PC-9 (cell line): Measurements from ENCODE around the gene KRTAP22-1. TPM values are rescaled to one million over a fixed set of nuclear protein-coding genes. Genes with fewer than 3 reads are reported as not detected.

Experiments used
- BruUV-seq: library from RNA; stranded (reverse); fragments of 400-500 nt; replicated peaks from 2 replicates; lab custom pipeline; 2021; lab: Mats Ljungman, UMichigan
- CTCF ChIA-PET: fragments of 300-600 bp; sonication (Branson Sonifier 250); formaldehyde crosslinking; loops from one replicate; lab custom pipeline; 2022; ENCODE audit warnings: antibody characterized with exemption; lab: Charles Lee
- POLR2A ChIA-PET: fragments of 300-600 bp; sonication (Branson Sonifier 250); formaldehyde crosslinking; loops from one replicate; lab custom pipeline; 2022; ENCODE audit warnings: antibody characterized with exemption; ENCODE audit not compliant: unreplicated experiment; lab: Charles Lee
- DNase-seq, 2 experiments: peaks; one replicate each; pipeline versions ENCODE4 v3.0.0 to v3.0.0-alpha.2; 2015 to 2022; ENCODE audit warnings: mixed read lengths in 1 of 2
- H2AFZ ChIP-seq: fragments of 200-600 bp; sonication (generic); 2 replicates; pipeline ENCODE4 v1.8.1; 2017; ENCODE audit warnings: antibody characterized with exemption
- H3F3A ChIP-seq: fragments of 200-600 bp; sonication (generic); 2 replicates; pipeline ENCODE4 v1.8.1; 2017; ENCODE audit warnings: antibody characterized with exemption, mild to moderate bottlenecking, low read depth; ENCODE audit not compliant: insufficient read depth
- H3K27ac ChIP-seq: fragments of 200-600 bp; sonication (generic); 2 replicates; pipeline ENCODE4 v1.6.1; 2016; ENCODE audit warnings: mixed run types
- H3K27me3 ChIP-seq: fragments of 200-600 bp; sonication (generic); 2 replicates; pipeline ENCODE4 v1.6.1; 2016; ENCODE audit warnings: low read depth, mixed run types; ENCODE audit not compliant: insufficient read depth
- H3K36me3 ChIP-seq: fragments of 200-600 bp; sonication (generic); 2 replicates; pipeline ENCODE4 v1.6.1; 2016; ENCODE audit warnings: low read depth, mixed run types
- H3K4me1 ChIP-seq: fragments of 200-600 bp; sonication (generic); replicated peaks from 2 replicates; pipeline ENCODE4 v1.6.1; 2016; ENCODE audit warnings: mixed run types; ENCODE audit not compliant: insufficient read depth
- H3K4me2 ChIP-seq: fragments of 200-600 bp; sonication (generic); 2 replicates; pipeline ENCODE4 v1.6.1; 2017; ENCODE audit warnings: mixed run types
- H3K4me3 ChIP-seq: fragments of 200-600 bp; sonication (generic); 2 replicates; pipeline ENCODE4 v1.6.1; 2016; ENCODE audit warnings: mixed run types
- H3K79me2 ChIP-seq: fragments of 200-600 bp; sonication (generic); 2 replicates; pipeline ENCODE4 v1.6.1; 2017; ENCODE audit warnings: low read depth, mixed run types
- H3K9me2 ChIP-seq: fragments of 200-600 bp; sonication (generic); 2 replicates; pipeline ENCODE4 v1.8.1; 2017; ENCODE audit warnings: mild to moderate bottlenecking; ENCODE audit not compliant: insufficient read depth
- H3K9me3 ChIP-seq: fragments of 200-600 bp; sonication (generic); 2 replicates; pipeline ENCODE4 v1.8.1; 2016; ENCODE audit warnings: low read depth; ENCODE audit not compliant: insufficient read depth
- H4K20me1 ChIP-seq: fragments of 200-600 bp; sonication (generic); 2 replicates; pipeline ENCODE4 v1.8.1; 2017; ENCODE audit not compliant: insufficient read depth
- CTCF ChIP-seq: fragments of 200-600 bp; sonication (generic); conservative IDR thresholded peaks from 2 replicates; pipeline ENCODE4 v1.6.1; 2017; ENCODE audit warnings: mixed run types, antibody characterized with exemption, mild to moderate bottlenecking, moderate library complexity
- EZH2 ChIP-seq: fragments of 200-600 bp; sonication (generic); IDR thresholded peaks from 2 replicates; pipeline ENCODE4 v1.8.0; 2017; ENCODE audit warnings: antibody characterized with exemption, low read depth
- intact Hi-C: fragments of 100-400 bp; cut with micrococcal nuclease; formaldehyde crosslinking; loops from one replicate; pipeline ENCODE4 v1.10.0; 2022; ENCODE audit not compliant: unreplicated experiment
- total RNA-seq: library from RNA; stranded (reverse); gene quantifications from 2 replicates; pipeline ENCODE4 v1.2.3, GENCODE V29; 2021

KRTAP22-1 gene
- total RNA-seq, 1 experiment from 2014 or later = not detected

- H3K4me1 ChIP-seq = no peaks in the 10 kb centered on the region
- H3K4me2 ChIP-seq = no peak overlapping the region
- no peaks in the 10 kb centered on the region for H3F3A ChIP-seq
- H2AFZ ChIP-seq = no peak overlapping the region
- H4K20me1 ChIP-seq = no peaks in the 10 kb centered on the region
- no peaks in the 10 kb centered on the region for H3K79me2 ChIP-seq
- DNase-seq = no peak
- no peaks in the 10 kb centered on the region for H3K9me2 ChIP-seq
- no peak overlapping the region for H3K4me3 ChIP-seq
- H3K36me3 ChIP-seq = no peaks in the 10 kb centered on the region
- CTCF ChIA-PET = no interaction called here
- H3K27ac ChIP-seq = no peak overlapping the region
- H3K9me3 ChIP-seq = no peaks in the 10 kb centered on the region
- no peaks in the 10 kb centered on the region for H3K27me3 ChIP-seq
- intact Hi-C loops = no loop called here
- BruUV-seq = no TSS peak
- POLR2A ChIA-PET = no interaction called here
- TF ChIP-seq EZH2 = no peak
These were observed 22.5 kb downstream of the KRTAP22-1 start for GRCh38 chr21:30623362-30623761.

DNA sequence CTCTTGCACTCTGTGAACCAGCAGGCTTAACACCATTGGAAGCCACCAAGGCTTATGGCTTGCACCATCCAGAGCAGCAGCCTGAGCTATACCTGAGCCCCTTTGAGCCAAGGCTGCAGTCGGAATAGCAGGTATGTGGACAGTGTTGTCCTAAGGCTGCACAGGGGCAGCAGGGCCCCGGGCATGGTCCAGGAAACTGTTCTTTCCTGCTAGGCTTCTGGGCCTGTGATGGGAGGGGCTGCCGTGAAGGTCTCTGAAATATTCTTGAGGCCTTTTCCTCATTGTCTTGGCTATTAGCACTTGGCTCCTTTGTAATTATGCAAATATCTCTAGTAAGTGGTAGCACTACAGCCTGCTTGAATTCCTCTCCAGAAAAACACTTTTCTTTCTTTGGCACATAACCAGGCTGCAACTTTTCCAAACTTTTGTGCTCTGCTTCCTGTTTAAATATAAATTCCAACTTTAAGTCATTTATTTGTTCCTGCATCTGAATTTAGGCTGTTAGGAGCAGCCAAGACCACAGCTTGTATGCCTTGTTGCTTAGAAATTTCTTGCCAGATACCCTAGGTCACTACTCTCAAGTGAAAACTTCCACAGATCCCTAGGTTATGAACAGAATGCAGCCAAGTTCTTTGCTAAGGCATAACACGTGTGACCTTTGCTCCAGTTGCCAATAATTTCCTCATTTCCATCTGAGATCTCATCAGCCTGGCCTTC, 24.7 kb downstream of the KRTAP22-1 start:
- intact Hi-C loops = no loop called here
- no peak for DNase-seq
- POLR2A ChIA-PET = no interaction called here

DNA sequence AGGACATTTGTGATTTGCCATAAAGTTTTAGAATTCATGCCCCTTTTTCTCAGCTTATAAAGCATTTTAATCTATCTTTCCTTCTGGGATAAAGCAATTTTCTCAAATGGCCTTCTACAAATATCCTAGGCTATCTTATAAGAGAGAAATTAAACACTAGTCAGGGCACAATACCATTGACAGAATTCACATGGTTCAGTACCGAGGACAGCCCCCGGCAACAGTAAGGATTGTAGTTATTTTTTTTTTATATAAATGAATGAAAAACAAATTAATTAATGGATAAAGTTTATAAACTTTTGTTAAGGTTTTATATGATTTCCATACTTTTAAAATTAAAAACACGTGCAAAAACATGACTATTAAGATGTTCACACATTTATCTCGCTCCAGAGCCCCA, 27.2 kb downstream of the KRTAP22-1 start:
- DNase-seq = no peak
- no peaks in the 10 kb centered on the region for H3K79me2 ChIP-seq
- no peak overlapping the region for H3K4me3 ChIP-seq
- no peaks in the 10 kb centered on the region for H3K36me3 ChIP-seq
- no peak for TF ChIP-seq EZH2
- TF ChIP-seq CTCF = no peak
- H3K9me3 ChIP-seq = no peaks in the 10 kb centered on the region
- POLR2A ChIA-PET = no interaction called here
- no peaks in the 10 kb centered on the region for H3K4me1 ChIP-seq
- no peaks in the 10 kb centered on the region for H3F3A ChIP-seq
- CTCF ChIA-PET = no interaction called here
- no peaks in the 10 kb centered on the region for H3K27me3 ChIP-seq
- no peak overlapping the region for H3K4me2 ChIP-seq
- no peaks in the 10 kb centered on the region for H3K9me2 ChIP-seq
- intact Hi-C loops = no loop called here
- no peak overlapping the region for H3K27ac ChIP-seq
- H2AFZ ChIP-seq = no peak overlapping the region
- no TSS peak for BruUV-seq
- no peaks in the 10 kb centered on the region for H4K20me1 ChIP-seq

More for the DNA sequence above, 24.7 kb downstream of the KRTAP22-1 start:
- no peaks in the 10 kb centered on the region for H3K79me2 ChIP-seq
- no TSS peak for BruUV-seq
- no peak for TF ChIP-seq CTCF
- TF ChIP-seq EZH2 = no peak
- H3K27ac ChIP-seq = no peak overlapping the region
- H4K20me1 ChIP-seq = no peaks in the 10 kb centered on the region
- CTCF ChIA-PET = no interaction called here
- no peaks in the 10 kb centered on the region for H3K9me2 ChIP-seq
- H3K27me3 ChIP-seq = no peaks in the 10 kb centered on the region
- H3K36me3 ChIP-seq = no peaks in the 10 kb centered on the region
- H3K4me1 ChIP-seq = no peaks in the 10 kb centered on the region
- no peak overlapping the region for H3K4me3 ChIP-seq
- no peaks in the 10 kb centered on the region for H3K9me3 ChIP-seq
- no peak overlapping the region for H3K4me2 ChIP-seq
- no peaks in the 10 kb centered on the region for H3F3A ChIP-seq
- no peak overlapping the region for H2AFZ ChIP-seq

GRCh38 chr21:30629200-30629599, 28.3 kb downstream of the KRTAP22-1 start:
- Histone ChIP-seq H3K36me3 (no peaks in the 10 kb centered on the region), H3K4me2 (no peak overlapping the region), H3K9me2 (no peaks in the 10 kb centered on the region), H3K79me2 (no peaks in the 10 kb centered on the region), H3K4me3 (no peak overlapping the region), H3F3A (no peaks in the 10 kb centered on the region), H2AFZ (no peak overlapping the region), H3K27ac (no peak overlapping the region), H4K20me1 (no peaks in the 10 kb centered on the region), H3K4me1 (no peaks in the 10 kb centered on the region), H3K9me3 (no peaks in the 10 kb centered on the region), H3K27me3 (no peaks in the 10 kb centered on the region)
- ChIA-PET CTCF (no interaction called here), POLR2A (no interaction called here)
- no TSS peak for BruUV-seq
- intact Hi-C loops = no loop called here
- TF ChIP-seq CTCF = no peak
- no peak for TF ChIP-seq EZH2
- DNase-seq = no peak
